ENCODE data around the gene RHOJ.
"Not testable (repeated sequence)": the region's sequence is repeated elsewhere in the genome, so short reads cannot be mapped to it uniquely, and the experiment has no call there.

RHOJ gene

GRCh38 chr14:63204407-63205043 lies at the start of gene RHOJ:
Gene RHOJ (plus strand): TSS chr14:63204443. CDS start chr14:63204870, 427 bp downstream.
- DNase-seq (ENCODE audit: low read depth), result no peak

DNA sequence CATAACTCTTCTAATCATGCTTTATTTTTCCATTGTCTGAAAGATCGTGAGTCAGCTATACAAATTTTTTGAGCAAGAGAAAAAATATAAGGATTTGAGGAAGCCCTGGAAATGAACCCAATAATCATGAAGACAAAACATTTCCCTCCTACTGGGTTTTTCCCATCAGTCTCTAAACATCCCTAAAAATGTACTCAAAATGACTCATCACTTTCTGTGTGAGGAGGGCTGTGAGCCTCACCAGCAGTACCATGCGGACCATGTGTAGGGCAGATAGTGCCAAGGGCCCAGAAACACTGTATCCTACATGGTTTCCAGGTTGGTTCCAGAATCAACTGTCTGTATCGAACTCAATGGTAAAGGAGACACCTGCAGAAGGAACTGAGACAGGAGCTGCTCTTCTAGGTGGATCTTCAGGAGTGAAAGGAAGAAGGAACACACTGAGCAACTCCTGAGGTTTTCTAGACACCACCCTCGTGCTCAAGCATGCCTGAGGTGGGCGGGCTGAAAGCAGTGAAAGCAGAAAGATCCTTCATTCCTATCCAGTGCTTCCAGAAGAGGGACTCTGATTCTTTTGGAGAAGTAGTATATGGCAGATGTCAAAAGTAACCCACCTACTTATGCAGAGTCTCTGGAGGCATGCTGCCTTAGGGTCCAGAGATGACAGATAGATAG lies 48.6 kb upstream of the RHOJ start:
- peak; percentile 6 for DNase-seq (ENCODE audit: low read depth)

DNA sequence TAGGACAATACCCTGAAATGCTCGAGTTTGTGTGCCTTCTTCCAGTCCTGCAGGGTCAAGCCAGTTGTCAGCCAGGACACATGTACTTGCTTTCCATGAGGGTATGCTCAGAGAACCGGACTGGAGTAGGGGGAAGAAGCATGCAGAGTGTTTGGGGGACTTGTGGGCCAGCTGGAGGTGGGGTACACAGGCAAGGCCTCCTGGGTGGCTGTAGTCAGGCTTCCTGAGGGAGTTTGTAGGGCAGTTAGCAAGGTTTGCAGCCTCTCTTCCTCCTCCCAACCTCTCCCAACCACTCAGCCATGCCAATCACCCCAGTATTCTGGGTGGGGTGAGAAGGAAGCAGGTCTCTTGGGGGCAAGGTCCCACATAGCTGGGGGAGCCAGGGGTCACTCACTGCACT lies 47.0 kb upstream of the RHOJ start:
- DNase-seq (ENCODE audit: low read depth), result no peak

DNA sequence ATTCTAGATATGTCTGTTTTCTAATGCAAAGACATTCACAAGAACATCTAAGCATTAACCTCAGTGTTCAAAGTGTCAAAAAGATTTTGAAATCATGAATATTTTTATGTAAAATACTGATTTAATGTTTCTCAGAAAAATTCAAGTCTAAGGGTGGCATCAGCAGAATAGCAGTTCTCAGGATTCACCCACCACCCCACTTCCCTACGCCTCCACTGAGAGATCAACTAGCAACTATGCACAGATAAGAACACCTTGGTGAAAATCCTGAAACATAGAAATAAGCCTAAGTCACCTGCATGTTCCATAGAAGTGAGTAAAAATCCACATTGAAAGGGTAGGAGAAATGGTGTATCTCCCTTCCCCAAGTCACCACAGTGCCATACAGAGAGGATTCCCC lies 40.9 kb upstream of the RHOJ start:
- no peak for DNase-seq (ENCODE audit: low read depth)

DNA sequence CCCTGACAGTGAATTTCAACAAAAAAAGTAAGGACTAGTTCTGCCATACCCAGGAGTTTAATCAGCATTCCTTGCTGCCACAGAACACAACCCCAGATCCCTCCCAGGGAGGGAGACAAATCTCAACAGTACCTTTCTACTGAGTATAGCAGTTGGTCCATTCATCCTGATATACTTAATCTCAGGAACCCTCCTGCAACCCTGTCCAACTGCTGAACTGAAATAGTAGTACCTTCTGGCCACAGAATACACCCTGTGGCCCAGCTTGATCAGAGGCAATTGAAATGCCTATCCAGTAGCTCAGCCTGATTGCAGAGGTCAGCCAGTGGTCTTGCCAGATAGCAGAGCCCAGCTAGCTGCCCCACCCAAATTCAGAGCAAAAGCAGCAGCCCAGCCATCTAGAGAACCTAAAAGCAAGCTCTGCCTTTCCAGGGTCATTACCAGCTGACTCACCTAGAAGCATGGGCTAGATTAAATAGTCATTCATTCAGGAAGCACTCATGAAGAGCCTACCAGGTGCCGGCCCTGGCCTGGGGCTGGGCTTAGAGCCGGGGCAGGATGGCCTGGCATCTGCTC lies 40.0 kb upstream of the RHOJ start:
- DNase-seq (ENCODE audit: low read depth), result no peak

GRCh38 chr14:63165267-63165666 lies 39.0 kb upstream of the RHOJ start:
- DNase-seq (ENCODE audit: low read depth), result not testable (repeated sequence)

GRCh38 chr14:63167044-63167443 lies 37.2 kb upstream of the RHOJ start:
- DNase-seq (ENCODE audit: low read depth), result no peak

DNA sequence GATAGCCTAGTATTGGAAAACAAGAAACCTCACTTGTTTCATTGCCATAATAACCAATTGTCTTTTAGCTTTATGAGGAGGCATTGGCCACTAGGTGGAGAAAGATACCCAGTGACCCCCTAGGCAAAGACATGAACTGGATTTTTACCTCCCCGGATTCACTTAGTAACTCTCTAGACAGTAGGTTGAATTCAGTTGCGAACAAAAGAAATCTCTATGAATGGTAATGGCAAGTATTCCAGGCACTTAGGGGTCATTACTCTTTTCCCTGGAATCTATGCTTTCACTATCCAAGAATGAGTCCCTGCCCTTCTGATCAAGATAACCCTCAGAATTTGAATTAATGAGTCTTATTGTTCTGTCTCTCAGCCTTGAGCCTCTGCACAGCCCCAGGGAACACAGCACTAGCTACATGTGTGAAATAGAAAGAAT lies 29.5 kb upstream of the RHOJ start:
- DNase-seq (ENCODE audit: low read depth), result peak; percentile 52

GRCh38 chr14:63175531-63175930 lies 28.7 kb upstream of the RHOJ start:
- no peak for DNase-seq (ENCODE audit: low read depth)

DNA sequence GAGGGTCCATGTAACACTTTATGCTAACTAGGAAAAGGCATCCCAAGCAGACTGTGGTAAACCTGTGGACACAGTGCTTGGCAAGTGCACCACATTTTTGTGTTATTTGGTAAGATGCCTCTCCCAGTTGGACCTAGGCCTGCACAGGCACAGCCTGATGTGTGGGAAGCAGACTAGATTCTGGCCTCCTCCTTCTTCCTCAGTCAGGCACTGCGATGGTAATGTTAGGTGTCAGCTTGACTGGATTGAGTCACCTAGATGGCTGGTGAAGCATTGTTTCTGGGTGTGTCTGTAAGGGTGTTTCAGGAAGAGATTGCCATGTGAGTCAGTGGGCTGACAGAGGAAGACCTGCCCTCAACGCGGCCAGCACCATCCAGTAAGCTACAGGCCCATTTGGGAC lies 25.3 kb upstream of the RHOJ start:
- peak; percentile 41 for DNase-seq (ENCODE audit: low read depth)

DNA sequence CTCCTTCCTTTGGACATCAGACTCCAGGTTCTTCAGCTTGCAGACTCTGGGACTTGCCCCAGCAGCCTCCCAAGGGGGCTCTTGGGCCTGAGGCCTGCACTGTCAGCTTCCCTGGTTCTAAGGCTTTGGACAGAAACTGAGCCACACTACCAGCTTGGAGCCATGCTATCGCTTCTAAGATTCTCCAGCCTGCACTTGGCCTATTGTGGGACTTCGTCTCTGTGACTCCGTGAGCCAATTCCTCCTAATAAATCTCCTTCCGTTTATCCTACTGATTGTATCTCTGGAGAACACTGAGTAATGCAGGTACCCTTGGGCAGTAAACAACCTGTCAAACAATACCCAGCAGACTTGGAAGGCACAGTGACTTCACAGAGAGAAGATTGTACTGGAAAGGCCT lies 24.9 kb upstream of the RHOJ start:
- DNase-seq (ENCODE audit: low read depth), result no peak

- DNase-seq (ENCODE audit: low read depth), result no peak
Measured at GRCh38 chr14:63180011-63180410, 24.2 kb upstream of the RHOJ start.

DNA sequence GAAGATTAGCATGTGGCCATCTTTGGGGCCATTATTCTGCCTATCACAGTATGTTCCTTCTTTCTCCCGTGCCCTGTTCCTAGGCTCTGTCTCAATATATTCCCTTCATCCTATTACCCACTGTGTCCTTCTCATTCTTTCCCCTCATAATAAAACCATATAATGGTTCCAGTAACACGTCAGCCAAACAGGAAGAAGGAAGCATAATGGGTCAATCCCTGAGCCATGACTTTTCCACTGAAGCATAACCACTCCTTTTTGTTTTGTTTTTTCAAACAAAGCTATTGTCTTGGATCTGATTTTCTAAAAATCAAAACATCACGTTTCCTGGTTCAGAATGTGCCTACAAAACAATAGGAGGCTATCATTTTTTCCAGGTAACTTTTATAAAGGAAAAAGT lies 21.3 kb upstream of the RHOJ start:
- DNase-seq (ENCODE audit: low read depth), result no peak

DNA sequence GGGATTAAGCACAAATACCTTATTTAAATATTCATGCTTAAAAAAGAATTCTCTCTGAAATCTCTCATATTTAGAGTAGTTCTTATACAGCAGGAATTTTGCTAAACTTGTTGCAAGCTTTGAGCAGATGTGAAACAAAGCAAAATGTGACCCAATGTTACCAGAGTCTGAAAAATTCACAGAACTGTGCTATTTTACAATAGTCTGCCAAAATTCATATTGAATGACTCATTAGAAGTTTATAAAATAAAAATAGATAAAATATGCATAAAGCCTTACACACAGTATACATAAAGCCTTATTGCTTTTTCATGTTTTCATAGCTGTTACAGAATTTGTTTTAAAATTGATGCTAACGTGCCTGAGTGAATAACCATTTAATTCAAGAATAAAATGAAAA lies 17.8 kb upstream of the RHOJ start:
- peak; percentile 46 for DNase-seq (ENCODE audit: low read depth)

DNA sequence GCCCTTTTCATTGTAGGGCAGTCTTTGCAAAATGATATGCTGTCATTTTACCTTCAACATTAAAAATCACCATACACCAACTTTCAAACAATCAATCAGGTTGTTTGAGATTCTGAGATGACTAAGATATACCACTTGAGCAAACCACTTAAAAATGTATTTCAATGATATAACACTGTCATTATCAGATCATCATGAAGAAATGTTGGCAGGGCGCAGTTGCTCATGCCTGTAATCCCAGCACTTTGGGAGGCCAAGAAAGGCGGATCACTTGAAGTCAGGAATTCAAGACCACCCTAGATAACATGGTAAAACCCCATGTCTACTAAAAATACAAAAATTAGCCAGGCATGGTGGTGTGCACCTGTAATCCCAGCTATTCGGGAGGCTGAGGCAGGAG lies 13.0 kb upstream of the RHOJ start:
- no peak for DNase-seq (ENCODE audit: low read depth)

GRCh38 chr14:63192085-63192484 lies 12.2 kb upstream of the RHOJ start:
- DNase-seq (ENCODE audit: low read depth), result no peak

- no peak for DNase-seq (ENCODE audit: low read depth)
Measured at GRCh38 chr14:63193236-63193635, 11.0 kb upstream of the RHOJ start.

DNA sequence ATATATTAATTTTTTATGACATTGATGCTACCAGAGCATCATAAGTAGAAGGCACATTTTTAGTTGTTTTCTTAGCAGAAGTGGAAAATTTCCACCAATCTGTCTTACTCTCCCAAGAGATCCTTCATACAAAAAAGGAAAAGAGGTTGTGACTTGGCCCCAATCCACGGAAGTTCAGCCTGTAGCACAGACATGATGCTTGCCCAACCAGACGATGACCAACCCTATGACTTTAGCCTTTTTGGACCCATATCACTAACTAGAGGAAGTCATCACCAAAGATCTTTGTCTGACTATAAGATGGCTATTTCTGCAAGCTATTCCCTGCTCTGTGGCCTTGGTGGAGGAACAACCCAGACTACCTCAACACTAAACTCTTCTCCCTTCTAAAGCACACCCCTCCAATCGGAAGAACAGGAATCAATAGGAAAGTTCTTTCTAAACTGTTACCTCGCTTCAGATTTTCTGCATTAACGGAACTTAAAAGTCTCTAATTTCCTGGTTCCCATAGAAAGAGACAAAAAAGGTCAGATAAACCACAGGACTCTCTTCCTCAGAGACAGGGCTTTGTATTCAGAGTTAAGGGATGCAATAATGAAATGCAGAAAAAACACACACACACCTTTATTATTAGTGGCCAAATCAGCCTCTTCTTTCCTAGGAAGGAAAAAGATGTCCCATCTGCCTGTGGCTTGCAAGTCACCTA lies 4.1 kb upstream of the RHOJ start:
- DNase-seq (ENCODE audit: low read depth), result no peak

GRCh38 chr14:63200767-63201166 lies 3.5 kb upstream of the RHOJ start:
- no peak for DNase-seq (ENCODE audit: low read depth)

- DNase-seq (ENCODE audit: low read depth), result no peak
Measured at GRCh38 chr14:63203015-63203414, 1.2 kb upstream of the RHOJ start.

DNA sequence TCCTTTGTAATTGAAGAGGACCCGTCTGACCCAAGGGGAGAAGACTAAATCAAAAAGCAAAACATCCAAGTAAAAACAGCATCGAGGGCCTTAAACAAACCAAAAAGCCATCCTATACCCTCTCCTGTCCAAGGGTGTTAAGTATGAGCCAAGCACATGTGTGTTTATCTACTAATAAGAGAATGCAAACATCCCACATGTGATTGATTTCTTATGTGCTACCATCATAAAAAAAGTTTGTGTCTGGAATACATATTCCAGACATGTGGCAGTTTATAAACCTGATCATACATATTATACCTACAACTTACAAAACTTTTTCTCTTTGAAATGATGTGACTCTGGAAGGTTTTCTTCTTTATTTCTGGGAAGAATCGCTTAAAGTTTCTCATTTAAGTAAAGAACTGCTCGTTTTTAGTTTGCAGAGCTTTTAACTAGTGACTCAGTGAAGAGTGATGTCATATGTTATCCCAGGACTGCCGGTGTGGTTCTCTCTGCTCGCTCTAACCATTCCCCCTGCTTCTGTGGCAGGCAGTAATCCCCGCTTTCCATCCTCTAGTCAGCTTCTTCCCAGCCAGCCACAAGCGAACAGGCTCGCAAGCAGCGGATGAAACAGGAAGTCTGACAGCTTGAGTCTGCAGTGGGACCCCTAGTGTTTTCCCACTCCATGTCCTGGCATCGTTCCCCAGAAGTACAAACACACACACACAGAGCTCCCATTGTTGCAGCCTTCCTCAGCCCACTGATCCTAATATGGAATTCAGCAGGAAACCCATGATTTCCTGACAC lies 431 bp upstream of the RHOJ start:
- peak; percentile 86 for DNase-seq (ENCODE audit: low read depth)

DNA sequence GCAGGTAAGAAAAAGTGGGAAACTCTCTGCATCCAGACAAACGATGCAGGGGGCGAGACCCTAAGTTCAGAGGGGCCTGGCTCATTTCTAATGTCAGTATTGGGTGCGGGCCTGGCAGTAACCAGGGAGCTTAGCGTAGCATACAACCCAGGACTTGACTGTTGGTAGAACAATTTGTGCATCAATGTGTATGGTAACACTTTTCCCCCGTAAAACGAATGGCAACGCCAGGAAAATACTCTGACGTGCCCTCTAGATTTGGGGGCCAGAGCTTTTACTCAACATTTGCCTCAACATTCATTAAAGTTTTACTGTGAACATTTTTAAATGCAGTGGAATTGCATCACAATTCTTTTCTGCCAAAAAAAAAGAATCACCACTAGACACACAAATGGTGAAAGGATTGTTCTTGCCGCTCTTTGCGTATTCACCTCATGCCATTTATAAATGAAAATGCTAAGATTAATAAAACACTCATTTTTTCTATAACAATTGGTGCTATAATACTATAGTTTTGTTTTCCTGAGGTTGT lies 867 bp downstream of the RHOJ start:
- no peak for DNase-seq (ENCODE audit: low read depth)

Data from iris pigment epithelial cell (primary cell).